Measurements from ENCODE around the gene MAP3K7CL.

- TF ChIP-seq CTCF (IDR thresholded peaks at IDR 0.05; ENCODE audit: low read depth, low read length, missing input control) (no peak), TAF1 (conservative IDR thresholded peaks at IDR 0.05) (no peak), NR2F2 (IDR thresholded peaks at IDR 0.05) (no peak), ZBTB33 (IDR thresholded peaks at IDR 0.05) (no peak), ATF3 (IDR thresholded peaks at IDR 0.05) (no peak), EGR1 (IDR thresholded peaks at IDR 0.05; ENCODE audit: low read depth in 2 of 2) (no peak), SP1 (IDR thresholded peaks at IDR 0.05) (no peak), RAD21 (IDR thresholded peaks at IDR 0.05) (no peak)
Observed at GRCh38 chr21:29152916-29153315, 22.5 kb downstream of the MAP3K7CL start.
